PC-9 (cell line): ENCODE results near the gene LLCFC1. TPM values are rescaled to one million over a fixed set of nuclear protein-coding genes. Genes with fewer than 3 reads are reported as not detected.

Experiments
- BruUV-seq: library from RNA; stranded (reverse); fragments of 400-500 nt; replicated peaks from 2 replicates; lab custom pipeline; 2021; lab: Mats Ljungman, UMichigan
- CTCF ChIA-PET: fragments of 300-600 bp; sonication (Branson Sonifier 250); formaldehyde crosslinking; loops from one replicate; lab custom pipeline; 2022; ENCODE audit warnings: antibody characterized with exemption; lab: Charles Lee
- POLR2A ChIA-PET: fragments of 300-600 bp; sonication (Branson Sonifier 250); formaldehyde crosslinking; loops from one replicate; lab custom pipeline; 2022; ENCODE audit warnings: antibody characterized with exemption; ENCODE audit not compliant: unreplicated experiment; lab: Charles Lee
- DNase-seq, 2 experiments: peaks; one replicate each; pipeline versions ENCODE4 v3.0.0 to v3.0.0-alpha.2; 2015 to 2022; ENCODE audit warnings: mixed read lengths in 1 of 2
- H2AFZ ChIP-seq: fragments of 200-600 bp; sonication (generic); 2 replicates; pipeline ENCODE4 v1.8.1; 2017; ENCODE audit warnings: antibody characterized with exemption
- H3F3A ChIP-seq: fragments of 200-600 bp; sonication (generic); 2 replicates; pipeline ENCODE4 v1.8.1; 2017; ENCODE audit warnings: antibody characterized with exemption, mild to moderate bottlenecking, low read depth; ENCODE audit not compliant: insufficient read depth
- H3K27ac ChIP-seq: fragments of 200-600 bp; sonication (generic); 2 replicates; pipeline ENCODE4 v1.6.1; 2016; ENCODE audit warnings: mixed run types
- H3K27me3 ChIP-seq: fragments of 200-600 bp; sonication (generic); 2 replicates; pipeline ENCODE4 v1.6.1; 2016; ENCODE audit warnings: low read depth, mixed run types; ENCODE audit not compliant: insufficient read depth
- H3K36me3 ChIP-seq: fragments of 200-600 bp; sonication (generic); 2 replicates; pipeline ENCODE4 v1.6.1; 2016; ENCODE audit warnings: low read depth, mixed run types
- H3K4me1 ChIP-seq: fragments of 200-600 bp; sonication (generic); replicated peaks from 2 replicates; pipeline ENCODE4 v1.6.1; 2016; ENCODE audit warnings: mixed run types; ENCODE audit not compliant: insufficient read depth
- H3K4me2 ChIP-seq: fragments of 200-600 bp; sonication (generic); 2 replicates; pipeline ENCODE4 v1.6.1; 2017; ENCODE audit warnings: mixed run types
- H3K4me3 ChIP-seq: fragments of 200-600 bp; sonication (generic); 2 replicates; pipeline ENCODE4 v1.6.1; 2016; ENCODE audit warnings: mixed run types
- H3K79me2 ChIP-seq: fragments of 200-600 bp; sonication (generic); 2 replicates; pipeline ENCODE4 v1.6.1; 2017; ENCODE audit warnings: low read depth, mixed run types
- H3K9me2 ChIP-seq: fragments of 200-600 bp; sonication (generic); 2 replicates; pipeline ENCODE4 v1.8.1; 2017; ENCODE audit warnings: mild to moderate bottlenecking; ENCODE audit not compliant: insufficient read depth
- H3K9me3 ChIP-seq: fragments of 200-600 bp; sonication (generic); 2 replicates; pipeline ENCODE4 v1.8.1; 2016; ENCODE audit warnings: low read depth; ENCODE audit not compliant: insufficient read depth
- H4K20me1 ChIP-seq: fragments of 200-600 bp; sonication (generic); 2 replicates; pipeline ENCODE4 v1.8.1; 2017; ENCODE audit not compliant: insufficient read depth
- EZH2 ChIP-seq: fragments of 200-600 bp; sonication (generic); IDR thresholded peaks from 2 replicates; pipeline ENCODE4 v1.8.0; 2017; ENCODE audit warnings: antibody characterized with exemption, low read depth
- intact Hi-C: fragments of 100-400 bp; cut with micrococcal nuclease; formaldehyde crosslinking; loops from one replicate; pipeline ENCODE4 v1.10.0; 2022; ENCODE audit not compliant: unreplicated experiment
- total RNA-seq: library from RNA; stranded (reverse); gene quantifications from 2 replicates; pipeline ENCODE4 v1.2.3, GENCODE V29; 2021
- TF ChIP-seq, protein P1 (sequence below): fragments of 200-600 bp; sonication (generic); conservative IDR thresholded peaks from 2 replicates; pipeline ENCODE4 v1.6.1; 2017; ENCODE audit warnings: mixed run types, antibody characterized with exemption, mild to moderate bottlenecking, moderate library complexity

The LLCFC1 gene
- total RNA-seq, 1 experiment from 2014 or later: not detected

DNA sequence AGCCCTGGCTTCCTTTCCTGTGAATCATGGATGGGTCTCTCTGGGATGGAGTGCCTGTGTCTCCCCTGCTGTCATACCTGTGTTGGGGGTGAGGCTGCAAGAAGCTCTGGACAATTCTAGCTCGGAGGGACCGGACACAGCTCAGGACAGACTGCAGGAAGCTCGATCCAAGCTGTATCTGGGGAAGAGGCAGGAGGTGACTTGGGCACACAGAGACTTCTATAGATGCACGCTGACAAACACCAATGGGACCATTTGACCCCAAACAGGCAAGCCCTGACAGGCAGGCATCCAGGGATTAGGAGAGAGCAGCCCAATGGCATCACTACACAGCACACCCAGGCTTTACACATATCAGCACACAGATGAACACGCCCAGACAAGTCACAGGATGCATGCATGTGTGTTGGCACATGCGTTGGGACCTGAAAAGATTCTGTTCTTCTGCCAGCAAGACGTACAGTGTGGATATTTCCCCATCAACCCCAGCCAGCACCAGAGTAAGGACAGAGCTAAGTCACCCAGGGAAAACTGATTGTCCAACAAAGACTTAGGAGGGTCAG, 4.5 kb downstream of the LLCFC1 start:
- no TSS peak for BruUV-seq
- CTCF ChIA-PET: no interaction called here
- no peak overlapping the region for H3K4me2 ChIP-seq
- no peaks in the 10 kb centered on the region for H3K4me1 ChIP-seq
- H3K36me3 ChIP-seq: no peaks in the 10 kb centered on the region
- POLR2A ChIA-PET: no interaction called here
- no peak overlapping the region for H3K27ac ChIP-seq
- H2AFZ ChIP-seq: no peak overlapping the region
- H4K20me1 ChIP-seq: no peaks in the 10 kb centered on the region
- no peak for DNase-seq
- no peak for TF ChIP-seq EZH2
- TF ChIP-seq, protein P1, sequence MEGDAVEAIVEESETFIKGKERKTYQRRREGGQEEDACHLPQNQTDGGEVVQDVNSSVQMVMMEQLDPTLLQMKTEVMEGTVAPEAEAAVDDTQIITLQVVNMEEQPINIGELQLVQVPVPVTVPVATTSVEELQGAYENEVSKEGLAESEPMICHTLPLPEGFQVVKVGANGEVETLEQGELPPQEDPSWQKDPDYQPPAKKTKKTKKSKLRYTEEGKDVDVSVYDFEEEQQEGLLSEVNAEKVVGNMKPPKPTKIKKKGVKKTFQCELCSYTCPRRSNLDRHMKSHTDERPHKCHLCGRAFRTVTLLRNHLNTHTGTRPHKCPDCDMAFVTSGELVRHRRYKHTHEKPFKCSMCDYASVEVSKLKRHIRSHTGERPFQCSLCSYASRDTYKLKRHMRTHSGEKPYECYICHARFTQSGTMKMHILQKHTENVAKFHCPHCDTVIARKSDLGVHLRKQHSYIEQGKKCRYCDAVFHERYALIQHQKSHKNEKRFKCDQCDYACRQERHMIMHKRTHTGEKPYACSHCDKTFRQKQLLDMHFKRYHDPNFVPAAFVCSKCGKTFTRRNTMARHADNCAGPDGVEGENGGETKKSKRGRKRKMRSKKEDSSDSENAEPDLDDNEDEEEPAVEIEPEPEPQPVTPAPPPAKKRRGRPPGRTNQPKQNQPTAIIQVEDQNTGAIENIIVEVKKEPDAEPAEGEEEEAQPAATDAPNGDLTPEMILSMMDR: no peak
- H3K4me3 ChIP-seq: no peak overlapping the region
- no peaks in the 10 kb centered on the region for H3K9me2 ChIP-seq
- no peaks in the 10 kb centered on the region for H3K9me3 ChIP-seq
- no peaks in the 10 kb centered on the region for H3F3A ChIP-seq
- 0 out of 2 replicates have a peak, but pooled peaks cover 4% of the 10 kb centered on the region for H3K27me3 ChIP-seq
- intact Hi-C loops: no loop called here
- H3K79me2 ChIP-seq: no peaks in the 10 kb centered on the region

DNA sequence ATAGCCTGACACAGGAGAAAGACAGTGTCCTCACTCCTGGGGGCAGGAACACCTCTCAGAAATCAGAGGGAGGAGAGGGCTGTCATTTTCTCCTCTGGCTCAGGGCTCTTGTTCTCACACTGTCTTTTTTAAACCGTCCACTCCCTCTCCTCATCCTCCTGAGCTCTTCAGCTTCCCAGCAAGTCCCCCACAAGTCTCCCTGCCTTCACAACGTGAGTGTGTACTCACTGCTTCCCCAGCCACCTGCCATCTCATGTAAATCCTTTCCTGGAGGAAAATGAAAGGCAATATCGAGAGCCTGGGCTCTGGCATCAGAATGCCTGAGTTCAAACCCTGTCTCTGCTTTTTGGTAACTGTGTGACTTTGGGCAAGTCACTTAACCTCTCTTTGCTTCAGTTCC, 5.7 kb downstream of the LLCFC1 start:
- Histone ChIP-seq H3K36me3 (no peaks in the 10 kb centered on the region), H3K79me2 (no peaks in the 10 kb centered on the region), H3K27ac (no peak overlapping the region), H4K20me1 (no peaks in the 10 kb centered on the region), H3K9me3 (no peaks in the 10 kb centered on the region), H3K4me1 (no peaks in the 10 kb centered on the region), H3K27me3 (0 out of 2 replicates have a peak, but pooled peaks cover 4% of the 10 kb centered on the region), H3K9me2 (no peaks in the 10 kb centered on the region), H3K4me2 (no peak overlapping the region), H3F3A (no peaks in the 10 kb centered on the region), H2AFZ (no peak overlapping the region), H3K4me3 (no peak overlapping the region)
- BruUV-seq: no TSS peak
- DNase-seq: no peak
- ChIA-PET CTCF (no interaction called here), POLR2A (no interaction called here)
- TF ChIP-seq EZH2: no peak
- TF ChIP-seq, protein P1: no peak
- intact Hi-C loops: no loop called here

DNA sequence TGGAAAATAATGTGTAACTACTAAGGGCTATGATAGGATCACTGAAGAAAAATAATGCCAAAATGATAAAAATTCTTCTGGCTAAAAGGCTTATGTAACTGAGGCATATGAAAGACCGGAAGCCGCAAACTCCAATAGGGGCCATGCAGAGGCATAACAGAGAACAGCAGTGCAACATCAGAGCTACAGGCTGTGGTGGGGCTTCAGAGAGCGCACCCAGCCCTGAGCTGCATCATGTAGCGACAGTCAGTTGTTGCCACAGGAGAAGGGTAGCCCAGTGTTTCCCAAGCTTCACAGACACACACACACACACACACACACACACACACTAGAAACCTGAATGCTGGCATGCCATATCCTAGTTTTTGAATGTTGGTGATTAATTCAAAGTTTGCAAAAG, 9.3 kb downstream of the LLCFC1 start:
- Histone ChIP-seq H3K27me3 (0 out of 2 replicates have a peak, but pooled peaks cover 14% of the 10 kb centered on the region), H3F3A (no peaks in the 10 kb centered on the region), H3K9me3 (no peaks in the 10 kb centered on the region), H3K27ac (no peak overlapping the region), H4K20me1 (no peaks in the 10 kb centered on the region), H2AFZ (no peak overlapping the region), H3K4me1 (no peaks in the 10 kb centered on the region), H3K4me2 (no peak overlapping the region), H3K79me2 (no peaks in the 10 kb centered on the region), H3K4me3 (no peak overlapping the region), H3K9me2 (no peaks in the 10 kb centered on the region), H3K36me3 (no peaks in the 10 kb centered on the region)
- intact Hi-C loops: no loop called here
- TF ChIP-seq, protein P1: no peak
- TF ChIP-seq EZH2: no peak
- BruUV-seq: no TSS peak
- ChIA-PET CTCF (no interaction called here), POLR2A (no interaction called here)
- DNase-seq: no peak
